GM21447 (cell line): ENCODE results near the gene KRT83.
"Not testable (repeated sequence)": the region's sequence is repeated elsewhere in the genome, so short reads cannot be mapped to it uniquely, and the experiment has no call there.

Experiments
- ATAC-seq: cut with Tn5 transposase; IDR thresholded peaks from one replicate; pipeline ENCODE4 v1.9.1; 2021; ENCODE audit not compliant: unreplicated experiment

Gene KRT83

GRCh38 chr12:52354200-52354599 lies 33.0 kb upstream of the KRT83 start:
- ATAC-seq, result no peak

- ATAC-seq, result no peak
Measured at GRCh38 chr12:52353766-52354165, 32.6 kb upstream of the KRT83 start.

- no peak for ATAC-seq
Measured at GRCh38 chr12:52352951-52353350, 31.8 kb upstream of the KRT83 start.

GRCh38 chr12:52351196-52352059 lies 30.2 kb upstream of the KRT83 start:
- no peak for ATAC-seq

- no peak for ATAC-seq
Measured at GRCh38 chr12:52350786-52351185, 29.6 kb upstream of the KRT83 start.

GRCh38 chr12:52350021-52350620 lies 28.9 kb upstream of the KRT83 start:
- no peak for ATAC-seq

- no peak for ATAC-seq
Measured at GRCh38 chr12:52349196-52349595, 28.0 kb upstream of the KRT83 start.

- ATAC-seq, result no peak
Measured at GRCh38 chr12:52347551-52348510, 26.6 kb upstream of the KRT83 start.

GRCh38 chr12:52347016-52347415 lies 25.8 kb upstream of the KRT83 start:
- no peak for ATAC-seq

- ATAC-seq, result no peak
Measured at GRCh38 chr12:52346593-52346992, 25.4 kb upstream of the KRT83 start.

- ATAC-seq, result not testable (repeated sequence)
Measured at GRCh38 chr12:52345041-52345440, 23.8 kb upstream of the KRT83 start.

- no peak for ATAC-seq
Measured at GRCh38 chr12:52344111-52344510, 22.9 kb upstream of the KRT83 start.

- ATAC-seq, result no peak
Measured at GRCh38 chr12:52343550-52343949, 22.4 kb upstream of the KRT83 start.

GRCh38 chr12:52342781-52343490 lies 21.7 kb upstream of the KRT83 start:
- no peak for ATAC-seq

- no peak for ATAC-seq
Measured at GRCh38 chr12:52341066-52341580, 19.9 kb upstream of the KRT83 start.

- ATAC-seq, result no peak
Measured at GRCh38 chr12:52338241-52338960, 17.2 kb upstream of the KRT83 start.

- ATAC-seq, result no peak
Measured at GRCh38 chr12:52337054-52337453, 15.9 kb upstream of the KRT83 start.

GRCh38 chr12:52336641-52337040 lies 15.4 kb upstream of the KRT83 start:
- ATAC-seq, result no peak

GRCh38 chr12:52335598-52336262 lies 14.5 kb upstream of the KRT83 start:
- ATAC-seq, result no peak
